CD14-positive monocyte (primary cell): ENCODE results near the gene CDC25C. TPM values are rescaled to one million over a fixed set of nuclear protein-coding genes. Genes with fewer than 3 reads are reported as not detected.
A peak's percentile ranks its signal among the peaks of the same experiment; 100 is the strongest.

Experiments used
- DNase-seq, 3 donors: peaks; one replicate each; pipeline ENCODE4 v3.0.0-alpha.2; 2011 to 2022
- H2AFZ ChIP-seq: 2 replicates; pipeline ENCODE4 v1.6.0; 2012; ENCODE audit warnings: mild to moderate bottlenecking, low read depth, low read length, inconsistent platforms; ENCODE audit not compliant: insufficient read depth, poor library complexity, severe bottlenecking
- H3K27ac ChIP-seq, 2 donors: 1 replicate in 1 of 2; 2 replicates in 1 of 2; pipeline ENCODE4 v1.5.1; 2012 to 2013; ENCODE audit warnings: low read length in 2 of 2, control low read depth in 1 of 2, inconsistent platforms in 1 of 2, low read depth in 1 of 2, mild to moderate bottlenecking in 1 of 2
- H3K27me3 ChIP-seq, 2 donors: one replicate each; pipeline versions ENCODE4 v1.6.0 to v1.6.1; 2011 to 2013; ENCODE audit warnings: low read length in 2 of 2; ENCODE audit not compliant: control insufficient read depth in 2 of 2, insufficient read depth in 2 of 2
- H3K36me3 ChIP-seq, 2 donors: replicated peaks in 1 of 2; 1 replicate in 1 of 2; 2 replicates in 1 of 2; pipeline versions ENCODE4 v1.5.1 to v1.6.1; 2012 to 2013; ENCODE audit warnings: low read length in 2 of 2, control low read depth in 1 of 2, inconsistent platforms in 1 of 2, mild to moderate bottlenecking in 1 of 2; ENCODE audit not compliant: insufficient read depth in 2 of 2, control insufficient read depth in 1 of 2
- H3K4me1 ChIP-seq, 2 donors: 1 replicate in 1 of 2; 2 replicates in 1 of 2; pipeline versions ENCODE4 v1.5.1 to v1.6.1; 2012 to 2013; ENCODE audit warnings: low read length in 2 of 2, control low read depth in 1 of 2, inconsistent platforms in 1 of 2, mild to moderate bottlenecking in 1 of 2, moderate library complexity in 1 of 2; ENCODE audit not compliant: insufficient read depth in 2 of 2, control insufficient read depth in 1 of 2
- H3K4me2 ChIP-seq: replicated peaks from 2 replicates; pipeline ENCODE3; 2012; ENCODE audit warnings: low read length, moderate library complexity, mild to moderate bottlenecking; ENCODE audit not compliant: poor library complexity, severe bottlenecking; ENCODE audit errors: extremely low read depth
- H3K4me3 ChIP-seq, 3 experiments: fragments of 200-600 bp in 1 of 3; sonication (generic) in 1 of 3; replicated peaks in 1 of 3; 1 replicate in 2 of 3; 2 replicates in 1 of 3; pipeline ENCODE4 v1.5.1; 2011 to 2013; ENCODE audit warnings: low read length in 3 of 3, mild to moderate bottlenecking in 3 of 3, control low read depth in 2 of 3, low read depth in 2 of 3, inconsistent platforms in 1 of 3, moderate library complexity in 1 of 3
- H3K79me2 ChIP-seq: 2 replicates; pipeline ENCODE4 v1.6.0; 2012; ENCODE audit warnings: mild to moderate bottlenecking, control low read depth, inconsistent platforms, low read length, moderate library complexity; ENCODE audit not compliant: insufficient read depth
- H3K9ac ChIP-seq: 2 replicates; pipeline ENCODE4 v1.6.0; 2017; ENCODE audit warnings: low read length, mild to moderate bottlenecking; ENCODE audit not compliant: insufficient read depth, poor library complexity, severe bottlenecking
- H3K9me3 ChIP-seq, 2 donors: replicated peaks in 1 of 2; 1 replicate in 1 of 2; 2 replicates in 1 of 2; pipeline versions ENCODE4 v1.5.1 to v1.6.1; 2012 to 2013; ENCODE audit warnings: low read length in 2 of 2, control low read depth in 1 of 2; ENCODE audit not compliant: control insufficient read depth in 1 of 2, insufficient read depth in 1 of 2
- H4K20me1 ChIP-seq: 2 replicates; pipeline ENCODE4 v1.6.0; 2012; ENCODE audit warnings: mild to moderate bottlenecking, low read length, control low read depth, moderate library complexity; ENCODE audit not compliant: insufficient read depth
- H3K27ac Mint-ChIP-seq, 7 donors: one replicate each; pipeline ENCODE4 v1.8.0; 2020; ENCODE audit warnings: mild to moderate bottlenecking in 7 of 7, mixed read lengths in 7 of 7, moderate library complexity in 6 of 7, inconsistent platforms in 2 of 7
- H3K27me3 Mint-ChIP-seq, 3 donors: one replicate each; pipeline ENCODE4 v1.8.0; 2021 to 2022; ENCODE audit warnings: low read depth in 3 of 3, mild to moderate bottlenecking in 3 of 3, mixed read lengths in 3 of 3, moderate library complexity in 3 of 3, inconsistent platforms in 1 of 3
- H3K36me3 Mint-ChIP-seq, 2 donors: one replicate each; pipeline ENCODE4 v1.8.0; 2020; ENCODE audit warnings: mixed read lengths in 2 of 2, inconsistent platforms in 1 of 2, mild to moderate bottlenecking in 1 of 2
- H3K4me1 Mint-ChIP-seq: one replicate; pipeline ENCODE4 v1.8.0; 2020; ENCODE audit warnings: mild to moderate bottlenecking, mixed read lengths
- H3K4me3 Mint-ChIP-seq, 2 donors: one replicate each; pipeline ENCODE4 v1.8.0; 2020; ENCODE audit warnings: mild to moderate bottlenecking in 2 of 2, mixed read lengths in 2 of 2, moderate library complexity in 1 of 2
- H3K9me3 Mint-ChIP-seq, 7 donors: one replicate each; pipeline ENCODE4 v1.8.0; 2020 to 2022; ENCODE audit warnings: mixed read lengths in 7 of 7, mild to moderate bottlenecking in 6 of 7, moderate library complexity in 6 of 7, inconsistent platforms in 2 of 7
- CTCF ChIP-seq: fragments of 200-600 bp; IDR thresholded peaks from one replicate; pipeline ENCODE4 v1.8.0; 2022; ENCODE audit warnings: antibody characterized with exemption, mild to moderate bottlenecking
- whole genome bisulfite sequencing: methylation state at CpG from one replicate; pipeline ENCODE4 v1.1.5; 2013; ENCODE audit warnings: missing lambda C conversion rate; ENCODE audit not compliant: insufficient coverage; 5-methylcytosine and 5-hydroxymethylcytosine counted together
- intact Hi-C, 2 donors: fragments of 100-400 bp; cut with micrococcal nuclease; formaldehyde crosslinking; loops; one replicate each; pipeline versions ENCODE4 v1.15.0 to v1.15.1; 2023
- polyA plus RNA-seq, 3 donors: library from polyadenylated mRNA; depleted of rRNA in 1 of 3; unstranded in 2 of 3; stranded (reverse) in 1 of 3; fragments of 300-500 nt in 2 of 3; fragments of >200 nt in 1 of 3; fragmentation: Illumina TruSeq in 2 of 3; gene quantifications; 1 replicate in 2 of 3; 2 replicates in 1 of 3; pipeline ENCODE4 v1.2.3, GENCODE V29; 2012 to 2021

The CDC25C gene
- polyA plus RNA-seq, 3 donors: not detected

- peaks cover 36% of the 10 kb centered on the region for H3K4me1 Mint-ChIP-seq
- H3K27ac Mint-ChIP-seq: peak within 1 kb of the TSS; percentile 98 to 100 (median 100)
- 0% methylated on average over 6 of the region's 56 CpGs for WGBS
- no peaks in the 10 kb centered on the region for H3K27me3 Mint-ChIP-seq
- peaks cover 8 to 17% of the 10 kb centered on the region in 2 donors for H3K36me3 ChIP-seq
- H3K9me3 Mint-ChIP-seq: no peaks in the 10 kb centered on the region
- peaks cover 43% of the 10 kb centered on the region for H3K79me2 ChIP-seq
- H3K9me3 ChIP-seq: no peaks in the 10 kb centered on the region
- H3K27me3 ChIP-seq: no peaks in the 10 kb centered on the region
- peak within 1 kb of the TSS; percentile 82 for H3K9ac ChIP-seq
- peak within 1 kb of the TSS; percentile 85 for H2AFZ ChIP-seq
- no peak for TF ChIP-seq CTCF
- H4K20me1 ChIP-seq: peaks cover 39% of the 10 kb centered on the region
- peak within 1 kb of the TSS; percentile 92 for H3K4me2 ChIP-seq
- peak; percentile 86 to 93 (median 92) for DNase-seq
- H3K36me3 Mint-ChIP-seq: peaks cover 14 to 20% of the 10 kb centered on the region in 2 donors
- H3K27ac ChIP-seq: peak within 1 kb of the TSS; percentile 93 to 98
- peaks cover 26 to 33% of the 10 kb centered on the region in 2 donors for H3K4me1 ChIP-seq
- peak within 1 kb of the TSS; percentile 73 to 90 (median 87) for H3K4me3 ChIP-seq
- intact Hi-C loops: loop anchor here (2.0 to 10.0 kb wide), 6 partner anchors 15 to 303 kb away; partner anchors contain the start of genes CDC23 (in 2 of the 2), BRD8 (in 1 of the 2), FAM13B (in 1 of the 2) and KDM3B (in 1 of the 2)
- peak within 1 kb of the TSS; percentile 81 to 94 for H3K4me3 Mint-ChIP-seq
Observed at GRCh38 chr5:138337685-138338410, 6.2 kb upstream of the CDC25C start, which contains the start of gene FAM53C. Gene FAM53C, plus strand, starts transcription at chr5:138338266. Its CDS starts 3,070 bp downstream, at chr5:138341336.

DNA sequence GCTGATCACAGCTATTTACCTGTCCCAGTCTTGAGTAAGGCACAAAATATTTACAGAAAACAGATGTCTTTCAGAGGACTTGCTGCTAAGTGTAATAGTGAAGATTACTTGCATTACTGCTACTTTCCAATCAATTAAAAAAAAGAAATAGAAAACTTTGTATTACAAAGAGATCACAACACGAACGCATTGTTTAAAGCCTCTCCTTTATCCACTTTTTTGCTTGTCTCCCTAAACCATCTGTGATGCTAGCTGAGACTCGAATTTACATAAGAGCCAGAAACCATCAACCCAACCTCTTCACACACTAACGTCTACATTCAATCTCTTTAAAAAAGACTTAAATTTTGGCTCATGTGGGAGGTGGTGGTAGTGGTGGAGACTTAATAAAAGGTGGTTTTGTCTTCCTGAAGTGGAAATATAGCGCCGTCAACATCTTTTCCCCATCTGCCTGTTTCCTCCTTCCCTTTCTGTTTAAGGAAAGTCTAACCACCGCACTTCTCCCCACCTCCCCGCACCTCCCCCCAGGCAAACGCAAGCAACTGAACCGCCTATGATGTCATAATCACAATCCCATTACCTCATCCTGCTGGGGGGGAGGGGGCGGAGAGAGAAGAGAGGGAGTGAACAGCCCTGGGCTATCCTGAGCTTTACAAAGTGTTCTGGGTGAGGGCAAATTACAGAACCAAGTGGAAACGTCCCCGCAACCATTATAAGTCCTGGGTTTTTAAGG lies 5.5 kb upstream of the CDC25C start:
- peaks cover 29 to 39% of the 10 kb centered on the region in 2 donors for H3K4me1 ChIP-seq
- WGBS: 46% methylated on average over 4 of the region's 13 CpGs
- H3K9me3 ChIP-seq: no peaks in the 10 kb centered on the region
- peaks cover 0 to 2% (median 0%) of the 10 kb centered on the region in 3 donors for H3K27me3 Mint-ChIP-seq
- peak overlapping the region; percentile 92 for H3K4me2 ChIP-seq
- H3K36me3 Mint-ChIP-seq: peaks cover 12 to 14% of the 10 kb centered on the region in 2 donors
- no peak for TF ChIP-seq CTCF
- no peaks in the 10 kb centered on the region for H3K27me3 ChIP-seq
- peaks cover 37% of the 10 kb centered on the region for H3K4me1 Mint-ChIP-seq
- intact Hi-C loops: loop anchor here (2.0 to 10.0 kb wide), 6 partner anchors 16 to 302 kb away; partner anchors contain the start of genes CDC23 (in 2 of the 2), BRD8 (in 1 of the 2), FAM13B (in 1 of the 2) and KDM3B (in 1 of the 2)
- H3K79me2 ChIP-seq: peaks cover 40% of the 10 kb centered on the region
- DNase-seq: peak; percentile 74 to 89 (median 86)
- H3K4me3 ChIP-seq: peak overlapping the region; percentile 73 to 90 (median 87)
- H3K27ac ChIP-seq: peak overlapping the region; percentile 93 to 98
- H3K4me3 Mint-ChIP-seq: peak overlapping the region; percentile 81 to 94
- peaks cover 36% of the 10 kb centered on the region for H4K20me1 ChIP-seq
- peak overlapping the region; percentile 85 for H2AFZ ChIP-seq
- H3K9ac ChIP-seq: peak overlapping the region; percentile 82
- peaks cover 8 to 11% of the 10 kb centered on the region in 2 donors for H3K36me3 ChIP-seq
- no peaks in the 10 kb centered on the region for H3K9me3 Mint-ChIP-seq
- peak overlapping the region; percentile 98 to 100 (median 100) for H3K27ac Mint-ChIP-seq
